AG04449 (cell line): Measurements from ENCODE around the gene SEC24C.

Source experiments
- CTCF ChIA-PET: fragments of 350-600 bp; formaldehyde crosslinking; extraction: SDS; loops from one replicate; lab custom pipeline; 2021; ENCODE audit warnings: antibody characterized with exemption; lab: Yijun Ruan, JAX
- POLR2A ChIA-PET: fragments of 400-600, 350-600 bp; formaldehyde crosslinking; extraction: SDS; loops from one replicate; lab custom pipeline; 2020; ENCODE audit warnings: antibody characterized with exemption, inconsistent platforms; lab: Yijun Ruan, JAX
- DNase-seq: peaks from one replicate; pipeline ENCODE4 v3.0.0-alpha.2; 2010; ENCODE audit warnings: low read depth, low spot score
- H3K4me3 ChIP-seq: 2 replicates; pipeline ENCODE4 v1.5.1; 2011; ENCODE audit warnings: low read depth, mild to moderate bottlenecking, control low read depth, low read length
- TF ChIP-seq, protein P1 (sequence below): IDR thresholded peaks from one replicate; pipeline ENCODE4 v1.5.1; 2011; ENCODE audit warnings: mild to moderate bottlenecking, moderate library complexity, low read length, control low read depth, inconsistent platforms; ENCODE audit not compliant: insufficient read depth; ENCODE audit errors: missing control alignments

The SEC24C gene

DNA sequence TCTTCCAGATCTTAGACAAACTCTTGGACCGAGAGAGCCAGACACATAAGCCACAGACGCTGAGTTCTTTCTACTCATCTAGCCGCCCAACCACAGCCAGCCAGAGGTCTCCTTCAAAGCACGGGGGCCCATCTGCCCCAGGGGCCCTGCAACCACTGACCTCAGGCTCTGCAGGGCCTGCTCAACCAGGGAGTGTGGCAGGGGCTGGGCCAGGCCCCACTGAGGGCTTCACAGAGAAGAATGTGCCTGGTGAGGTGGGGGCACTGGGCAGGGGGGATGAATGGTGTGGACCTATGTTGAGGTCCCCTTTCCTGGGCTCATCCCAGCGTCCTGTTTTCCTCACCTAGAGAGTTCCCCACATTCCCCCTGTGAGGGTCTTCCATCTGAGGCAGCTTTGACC, 52.6 kb downstream of the SEC24C start:
- TF ChIP-seq, protein P1, sequence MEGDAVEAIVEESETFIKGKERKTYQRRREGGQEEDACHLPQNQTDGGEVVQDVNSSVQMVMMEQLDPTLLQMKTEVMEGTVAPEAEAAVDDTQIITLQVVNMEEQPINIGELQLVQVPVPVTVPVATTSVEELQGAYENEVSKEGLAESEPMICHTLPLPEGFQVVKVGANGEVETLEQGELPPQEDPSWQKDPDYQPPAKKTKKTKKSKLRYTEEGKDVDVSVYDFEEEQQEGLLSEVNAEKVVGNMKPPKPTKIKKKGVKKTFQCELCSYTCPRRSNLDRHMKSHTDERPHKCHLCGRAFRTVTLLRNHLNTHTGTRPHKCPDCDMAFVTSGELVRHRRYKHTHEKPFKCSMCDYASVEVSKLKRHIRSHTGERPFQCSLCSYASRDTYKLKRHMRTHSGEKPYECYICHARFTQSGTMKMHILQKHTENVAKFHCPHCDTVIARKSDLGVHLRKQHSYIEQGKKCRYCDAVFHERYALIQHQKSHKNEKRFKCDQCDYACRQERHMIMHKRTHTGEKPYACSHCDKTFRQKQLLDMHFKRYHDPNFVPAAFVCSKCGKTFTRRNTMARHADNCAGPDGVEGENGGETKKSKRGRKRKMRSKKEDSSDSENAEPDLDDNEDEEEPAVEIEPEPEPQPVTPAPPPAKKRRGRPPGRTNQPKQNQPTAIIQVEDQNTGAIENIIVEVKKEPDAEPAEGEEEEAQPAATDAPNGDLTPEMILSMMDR: no peak
- CTCF ChIA-PET: interaction anchor here (0.6 kb wide), 1 partner anchor 82 kb away, joined by 3 read pairs; no protein-coding TSS in a partner anchor
- no peak for DNase-seq
- POLR2A ChIA-PET: no interaction called here
- no peak overlapping the region for H3K4me3 ChIP-seq

DNA sequence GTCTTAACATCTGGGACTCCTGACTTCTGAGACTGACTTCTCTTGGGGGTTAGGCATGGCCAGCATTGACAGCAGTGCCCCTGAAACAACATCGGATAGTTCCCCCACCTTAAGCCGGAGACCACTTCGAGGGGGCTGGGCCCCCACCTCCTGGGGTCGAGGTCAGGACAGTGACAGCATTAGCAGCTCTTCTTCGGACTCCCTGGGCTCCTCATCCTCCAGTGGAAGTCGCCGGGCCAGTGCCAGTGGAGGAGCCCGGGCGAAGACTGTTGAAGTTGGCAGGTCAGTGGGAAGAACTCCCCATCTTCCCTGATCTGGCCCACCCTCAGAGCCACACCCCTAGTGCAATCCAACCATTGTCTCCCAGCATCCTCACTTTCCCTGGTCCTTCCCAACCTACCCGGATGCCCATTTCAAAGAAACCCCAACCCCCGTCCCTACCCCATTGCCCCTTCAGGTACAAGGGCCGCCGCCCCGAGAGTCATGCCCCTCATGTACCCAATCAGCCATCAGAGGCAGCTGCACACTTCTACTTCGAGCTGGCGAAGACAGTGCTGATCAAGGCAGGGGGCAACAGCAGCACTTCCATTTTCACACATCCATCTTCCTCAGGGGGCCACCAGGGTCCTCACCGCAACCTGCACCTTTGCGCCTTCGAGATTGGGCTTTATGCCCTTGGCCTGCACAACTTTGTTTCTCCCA, 53.3 kb downstream of the SEC24C start:
- CTCF ChIA-PET: no interaction called here
- TF ChIP-seq, protein P1: no peak
- POLR2A ChIA-PET: no interaction called here
- H3K4me3 ChIP-seq: no peak overlapping the region
- no peak for DNase-seq

DNA sequence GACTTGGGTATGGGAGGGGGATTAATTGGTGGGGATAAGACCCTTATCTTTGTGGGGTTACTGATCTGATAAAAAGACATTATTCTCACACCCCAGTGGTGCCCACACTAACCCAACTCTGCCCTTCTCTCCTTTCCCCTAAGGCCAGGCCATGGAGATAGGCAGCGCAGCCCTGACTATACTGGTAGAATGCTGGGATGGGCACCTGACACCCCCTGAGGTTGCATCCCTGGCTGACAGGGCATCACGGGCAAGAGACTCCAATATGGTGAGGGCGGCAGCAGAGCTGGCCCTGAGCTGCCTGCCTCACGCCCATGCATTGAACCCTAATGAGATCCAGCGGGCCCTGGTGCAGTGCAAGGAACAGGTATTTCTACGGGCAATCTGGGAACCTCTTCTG, 53.9 kb downstream of the SEC24C start:
- CTCF ChIA-PET: no interaction called here

DNA sequence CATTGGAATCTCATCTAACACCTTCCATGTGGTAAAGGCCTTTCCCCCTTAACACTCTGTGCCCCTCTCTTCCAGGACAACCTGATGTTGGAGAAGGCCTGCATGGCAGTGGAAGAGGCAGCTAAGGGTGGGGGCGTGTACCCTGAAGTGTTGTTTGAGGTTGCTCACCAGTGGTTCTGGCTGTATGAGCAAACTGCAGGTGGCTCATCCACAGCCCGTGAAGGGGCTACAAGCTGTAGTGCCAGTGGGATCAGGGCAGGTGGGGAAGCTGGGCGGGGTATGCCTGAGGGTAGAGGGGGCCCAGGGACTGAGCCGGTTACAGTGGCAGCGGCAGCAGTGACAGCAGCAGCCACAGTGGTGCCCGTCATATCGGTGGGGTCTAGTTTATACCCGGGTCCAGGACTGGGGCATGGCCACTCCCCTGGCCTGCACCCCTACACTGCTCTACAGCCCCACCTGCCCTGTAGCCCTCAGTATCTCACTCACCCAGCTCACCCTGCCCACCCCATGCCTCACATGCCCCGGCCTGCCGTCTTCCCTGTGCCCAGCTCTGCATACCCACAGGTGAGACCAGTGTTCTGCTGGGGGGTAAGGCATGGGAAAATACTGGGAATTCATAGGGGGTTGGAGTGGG, 54.9 kb downstream of the SEC24C start:
- ChIA-PET CTCF (no interaction called here), POLR2A (interaction anchor here (0.5 to 1.9 kb wide), 4 partner anchors 13 to 27 kb away, joined by 3 to 6 read pairs (median 4); partner anchors contain the start of genes CHCHD1 and ZSWIM8)
- DNase-seq: no peak
- TF ChIP-seq, protein P1: no peak
- H3K4me3 ChIP-seq: no peak overlapping the region

More for the DNA sequence above, 53.9 kb downstream of the SEC24C start:
- no peak for DNase-seq
- TF ChIP-seq, protein P1: no peak
- POLR2A ChIA-PET: interaction anchor here (1.5 to 1.9 kb wide), 2 partner anchors 12 to 16 kb away, joined by 5 to 6 read pairs; partner anchors contain the start of genes CHCHD1 and ZSWIM8
- no peak overlapping the region for H3K4me3 ChIP-seq

DNA sequence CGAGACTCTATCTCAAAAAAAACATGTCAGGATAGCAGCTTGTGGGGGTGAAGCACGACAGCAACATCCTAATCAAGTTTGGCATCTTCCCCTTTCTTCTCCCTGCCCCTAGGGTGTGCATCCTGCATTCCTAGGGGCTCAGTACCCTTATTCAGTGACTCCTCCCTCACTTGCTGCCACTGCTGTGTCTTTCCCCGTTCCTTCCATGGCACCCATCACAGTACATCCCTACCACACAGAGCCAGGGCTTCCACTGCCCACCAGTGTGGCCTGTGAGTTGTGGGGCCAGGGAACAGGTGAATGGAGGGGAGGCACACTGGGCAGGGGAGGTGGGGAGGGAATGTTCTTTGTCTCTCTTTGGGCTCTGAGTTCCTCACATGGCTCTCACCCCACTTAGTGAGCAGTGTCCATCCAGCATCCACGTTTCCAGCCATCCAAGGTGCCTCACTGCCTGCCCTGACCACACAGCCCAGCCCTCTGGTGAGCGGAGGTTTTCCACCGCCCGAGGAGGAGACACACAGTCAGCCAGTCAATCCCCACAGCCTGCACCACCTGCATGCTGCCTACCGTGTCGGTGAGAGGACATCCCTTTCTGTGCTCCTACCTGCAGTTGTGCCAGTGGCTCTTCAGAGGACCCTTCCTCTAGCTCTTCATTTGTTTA, 55.9 kb downstream of the SEC24C start:
- CTCF ChIA-PET: no interaction called here
- TF ChIP-seq, protein P1: no peak
- POLR2A ChIA-PET: interaction anchor here (0.6 to 1.9 kb wide), 3 partner anchors 14 to 28 kb away, joined by 3 to 5 read pairs (median 3); partner anchors contain the start of gene ZSWIM8
- no peak overlapping the region for H3K4me3 ChIP-seq
- no peak for DNase-seq
